CD4-positive, alpha-beta memory T cell (primary cell): Measurements from ENCODE around the gene HIVEP1. TPM values are rescaled to one million over a fixed set of nuclear protein-coding genes. Genes with fewer than 3 reads are reported as not detected.
A peak's percentile ranks its signal among the peaks of the same experiment; 100 is the strongest.

ENCODE experiments used
- CTCF ChIA-PET: fragments of 350-600 bp; sonication (Branson Sonifier 250); formaldehyde crosslinking; loops from one replicate; lab custom pipeline; 2021; ENCODE audit warnings: inconsistent platforms; ENCODE audit not compliant: partially characterized antibody; lab: Charles Lee
- POLR2A ChIA-PET: fragments of 350-600 bp; sonication (Branson Sonifier 250); formaldehyde crosslinking; loops from one replicate; lab custom pipeline; 2021; ENCODE audit not compliant: partially characterized antibody; lab: Charles Lee
- DNase-seq, 5 donors: peaks; one replicate each; pipeline versions ENCODE4 v3.0.0 to v3.0.0-alpha.2; 2020 to 2022; ENCODE audit warnings: mixed read lengths in 1 of 5
- H3K27ac ChIP-seq: one replicate; pipeline ENCODE4 v1.7.0; 2013; ENCODE audit warnings: low read depth, low read length
- H3K27me3 ChIP-seq: 2 replicates; pipeline ENCODE4 v1.7.0; 2013; ENCODE audit warnings: mild to moderate bottlenecking, low read length, moderate library complexity; ENCODE audit not compliant: insufficient read depth
- H3K36me3 ChIP-seq: 2 replicates; pipeline ENCODE4 v1.7.0; 2013; ENCODE audit warnings: mild to moderate bottlenecking, low read length, moderate library complexity; ENCODE audit not compliant: insufficient read depth
- H3K4me1 ChIP-seq: 2 replicates; pipeline ENCODE4 v1.7.0; 2013; ENCODE audit warnings: mild to moderate bottlenecking, low read length, moderate library complexity; ENCODE audit not compliant: insufficient read depth
- H3K4me3 ChIP-seq, 2 donors: one replicate each; pipeline ENCODE4 v1.7.0; 2013; ENCODE audit warnings: low read length in 2 of 2, mild to moderate bottlenecking in 1 of 2
- H3K9me3 ChIP-seq, 2 donors: one replicate each; pipeline ENCODE4 v1.7.0; 2013; ENCODE audit warnings: low read length in 2 of 2, control low read depth in 1 of 2; ENCODE audit not compliant: control insufficient read depth in 1 of 2
- H3K27ac Mint-ChIP-seq, 7 donors: one replicate each; pipeline ENCODE4 v1.8.0; 2020 to 2021; ENCODE audit warnings: mixed read lengths in 7 of 7, mild to moderate bottlenecking in 6 of 7, inconsistent platforms in 3 of 7, moderate library complexity in 3 of 7
- H3K27me3 Mint-ChIP-seq, 2 donors: one replicate each; pipeline ENCODE4 v1.8.0; 2020 to 2021; ENCODE audit warnings: mixed read lengths in 2 of 2
- H3K36me3 Mint-ChIP-seq, 2 donors: one replicate each; pipeline ENCODE4 v1.8.0; 2020 to 2021; ENCODE audit warnings: mixed read lengths in 2 of 2, inconsistent platforms in 1 of 2, mild to moderate bottlenecking in 1 of 2
- H3K4me1 Mint-ChIP-seq, 4 donors: one replicate each; pipeline ENCODE4 v1.8.0; 2020 to 2021; ENCODE audit warnings: mixed read lengths in 4 of 4, mild to moderate bottlenecking in 1 of 4
- H3K4me3 Mint-ChIP-seq, 8 donors: one replicate each; pipeline ENCODE4 v1.8.0; 2020 to 2021; ENCODE audit warnings: mixed read lengths in 8 of 8, mild to moderate bottlenecking in 7 of 8, moderate library complexity in 6 of 8, inconsistent platforms in 3 of 8
- H3K9me3 Mint-ChIP-seq, 8 donors: one replicate each; pipeline ENCODE4 v1.8.0; 2020 to 2021; ENCODE audit warnings: mixed read lengths in 8 of 8, mild to moderate bottlenecking in 5 of 8, inconsistent platforms in 3 of 8, moderate library complexity in 1 of 8
- intact Hi-C: fragments of 100-400 bp; cut with micrococcal nuclease; formaldehyde crosslinking; loops from one replicate; pipeline ENCODE4 v1.15.1; 2023
- polyA plus RNA-seq, 2 donors: library from polyadenylated mRNA; unstranded; fragments of 300-500 nt; fragmentation: Illumina TruSeq; gene quantifications; one replicate each; pipeline ENCODE4 v1.2.3, GENCODE V29; 2021
- total RNA-seq, 2 experiments: library from RNA; stranded (reverse); gene quantifications; one replicate each; pipeline ENCODE4 v1.2.3, GENCODE V29; 2021

HIVEP1 gene
- total and polyA plus RNA-seq, 4 experiments from 2014 or later, result 0.47 to 17.6 (median 11.9) TPM

GRCh38 chr6:12088531-12088930 lies 76.4 kb downstream of the HIVEP1 start:
- no peak overlapping the region for H3K4me3 ChIP-seq
- ChIA-PET CTCF (interaction anchor here (1.3 kb wide), 1 partner anchor 37 kb away, joined by 3 read pairs; no protein-coding TSS in a partner anchor), POLR2A (no interaction called here)
- H3K27ac ChIP-seq, result no peak overlapping the region
- H3K27me3 Mint-ChIP-seq, result no peaks in the 10 kb centered on the region
- peaks cover 14 to 24% (median 16%) of the 10 kb centered on the region in 4 donors for H3K4me1 Mint-ChIP-seq
- no peaks in the 10 kb centered on the region for H3K27me3 ChIP-seq
- peaks cover 14 to 23% of the 10 kb centered on the region in 2 donors for H3K36me3 Mint-ChIP-seq
- H3K27ac Mint-ChIP-seq, result peak overlapping the region in 2 of 7 donors; percentile 45 to 90
- peaks cover 14% of the 10 kb centered on the region for H3K4me1 ChIP-seq
- H3K36me3 ChIP-seq, result no peaks in the 10 kb centered on the region
- H3K9me3 ChIP-seq, result no peaks in the 10 kb centered on the region
- H3K4me3 Mint-ChIP-seq, result no peak overlapping the region
- no peaks in the 10 kb centered on the region for H3K9me3 Mint-ChIP-seq
- intact Hi-C loops, result no loop called here
- no peak for DNase-seq

GRCh38 chr6:12090714-12091113 lies 78.6 kb downstream of the HIVEP1 start:
- H3K9me3 ChIP-seq, result no peaks in the 10 kb centered on the region
- no peak for DNase-seq
- H3K4me1 ChIP-seq, result no peaks in the 10 kb centered on the region
- intact Hi-C loops, result no loop called here
- H3K4me3 Mint-ChIP-seq, result no peak overlapping the region
- ChIA-PET CTCF (interaction anchor here (0.6 kb wide), 1 partner anchor 305 kb away, joined by 3 read pairs; no protein-coding TSS in a partner anchor), POLR2A (no interaction called here)
- no peak overlapping the region for H3K4me3 ChIP-seq
- H3K36me3 ChIP-seq, result no peaks in the 10 kb centered on the region
- H3K9me3 Mint-ChIP-seq, result no peaks in the 10 kb centered on the region
- no peaks in the 10 kb centered on the region for H3K27me3 ChIP-seq
- peak overlapping the region in 1 of 7 donors; percentile 46 for H3K27ac Mint-ChIP-seq
- H3K36me3 Mint-ChIP-seq, result peaks cover 21 to 34% of the 10 kb centered on the region in 2 donors
- no peak overlapping the region for H3K27ac ChIP-seq
- peaks cover 5 to 7% (median 6%) of the 10 kb centered on the region in 4 donors for H3K4me1 Mint-ChIP-seq
- no peaks in the 10 kb centered on the region for H3K27me3 Mint-ChIP-seq

- no peaks in the 10 kb centered on the region for H3K9me3 Mint-ChIP-seq
- no peak overlapping the region for H3K4me3 Mint-ChIP-seq
- intact Hi-C loops, result no loop called here
- no peak overlapping the region for H3K27ac ChIP-seq
- no peaks in the 10 kb centered on the region for H3K27me3 ChIP-seq
- ChIA-PET POLR2A (interaction anchor here (1.4 kb wide), 1 partner anchor 17 kb away, joined by 3 read pairs; no protein-coding TSS in a partner anchor), CTCF (no interaction called here)
- no peaks in the 10 kb centered on the region for H3K27me3 Mint-ChIP-seq
- no peaks in the 10 kb centered on the region for H3K36me3 ChIP-seq
- no peak for DNase-seq
- H3K4me3 ChIP-seq, result no peak overlapping the region
- H3K4me1 ChIP-seq, result no peaks in the 10 kb centered on the region
- H3K27ac Mint-ChIP-seq, result no peak overlapping the region
- H3K4me1 Mint-ChIP-seq, result peaks cover 4 to 7% (median 6%) of the 10 kb centered on the region in 4 donors
- H3K36me3 Mint-ChIP-seq, result peaks cover 21 to 34% of the 10 kb centered on the region in 2 donors
- no peaks in the 10 kb centered on the region for H3K9me3 ChIP-seq
These were observed 80.7 kb downstream of the HIVEP1 start for GRCh38 chr6:12092762-12093161.

- H3K4me3 ChIP-seq, result no peak overlapping the region
- no peaks in the 10 kb centered on the region for H3K27me3 Mint-ChIP-seq
- H3K9me3 ChIP-seq, result no peaks in the 10 kb centered on the region
- no peak overlapping the region for H3K27ac Mint-ChIP-seq
- no peaks in the 10 kb centered on the region for H3K27me3 ChIP-seq
- no peak overlapping the region for H3K27ac ChIP-seq
- H3K4me1 Mint-ChIP-seq, result peaks cover 4 to 9% (median 7%) of the 10 kb centered on the region in 4 donors
- H3K9me3 Mint-ChIP-seq, result no peaks in the 10 kb centered on the region
- peaks cover 20 to 35% of the 10 kb centered on the region in 2 donors for H3K36me3 Mint-ChIP-seq
- intact Hi-C loops, result no loop called here
- H3K4me1 ChIP-seq, result no peaks in the 10 kb centered on the region
- DNase-seq, result no peak
- CTCF ChIA-PET, result no interaction called here
- no peaks in the 10 kb centered on the region for H3K36me3 ChIP-seq
- POLR2A ChIA-PET, result no interaction called here
- no peak overlapping the region for H3K4me3 Mint-ChIP-seq
These were observed 82.6 kb downstream of the HIVEP1 start for GRCh38 chr6:12094689-12095088.

GRCh38 chr6:12096342-12096741 lies 84.2 kb downstream of the HIVEP1 start:
- Histone ChIP-seq H3K27me3 (no peaks in the 10 kb centered on the region), H3K27ac (no peak overlapping the region), H3K4me1 (peaks cover 4% of the 10 kb centered on the region), H3K4me3 (no peak overlapping the region), H3K9me3 (no peaks in the 10 kb centered on the region), H3K36me3 (no peaks in the 10 kb centered on the region)
- no peaks in the 10 kb centered on the region for H3K9me3 Mint-ChIP-seq
- peaks cover 12 to 33% of the 10 kb centered on the region in 2 donors for H3K36me3 Mint-ChIP-seq
- H3K4me3 Mint-ChIP-seq, result no peak overlapping the region
- ChIA-PET CTCF (no interaction called here), POLR2A (no interaction called here)
- no peak overlapping the region for H3K27ac Mint-ChIP-seq
- H3K27me3 Mint-ChIP-seq, result no peaks in the 10 kb centered on the region
- intact Hi-C loops, result no loop called here
- peaks cover 5 to 11% (median 8%) of the 10 kb centered on the region in 4 donors for H3K4me1 Mint-ChIP-seq
- no peak for DNase-seq

- H3K27me3 Mint-ChIP-seq, result no peaks in the 10 kb centered on the region
- peaks cover 7 to 18% of the 10 kb centered on the region in 2 donors for H3K36me3 Mint-ChIP-seq
- CTCF ChIA-PET, result no interaction called here
- no peak for DNase-seq
- H3K27ac ChIP-seq, result no peak overlapping the region
- H3K27me3 ChIP-seq, result no peaks in the 10 kb centered on the region
- H3K4me3 ChIP-seq, result no peak overlapping the region
- H3K9me3 Mint-ChIP-seq, result no peaks in the 10 kb centered on the region
- no peaks in the 10 kb centered on the region for H3K9me3 ChIP-seq
- POLR2A ChIA-PET, result no interaction called here
- peaks cover 17 to 22% (median 19%) of the 10 kb centered on the region in 4 donors for H3K4me1 Mint-ChIP-seq
- intact Hi-C loops, result no loop called here
- no peak overlapping the region for H3K4me3 Mint-ChIP-seq
- peak overlapping the region in 1 of 7 donors; percentile 57 for H3K27ac Mint-ChIP-seq
- peaks cover 9% of the 10 kb centered on the region for H3K4me1 ChIP-seq
- H3K36me3 ChIP-seq, result no peaks in the 10 kb centered on the region
These were observed 85.7 kb downstream of the HIVEP1 start for GRCh38 chr6:12097791-12098190.

- H3K4me3 Mint-ChIP-seq, result no peak overlapping the region
- CTCF ChIA-PET, result interaction anchor here (0.7 to 1.3 kb wide), 2 partner anchors 11 to 1441 kb away, joined by 3 read pairs; no protein-coding TSS in a partner anchor
- POLR2A ChIA-PET, result interaction anchor here (1.3 kb wide), 1 partner anchor 11 kb away, joined by 3 read pairs; no protein-coding TSS in a partner anchor
- peaks cover 3 to 9% of the 10 kb centered on the region in 2 donors for H3K36me3 Mint-ChIP-seq
- Histone ChIP-seq H3K4me3 (no peak overlapping the region), H3K36me3 (no peaks in the 10 kb centered on the region), H3K4me1 (peaks cover 17% of the 10 kb centered on the region), H3K27ac (no peak overlapping the region), H3K9me3 (no peaks in the 10 kb centered on the region), H3K27me3 (no peaks in the 10 kb centered on the region)
- no peak for DNase-seq
- intact Hi-C loops, result no loop called here
- no peaks in the 10 kb centered on the region for H3K27me3 Mint-ChIP-seq
- H3K9me3 Mint-ChIP-seq, result no peaks in the 10 kb centered on the region
- H3K27ac Mint-ChIP-seq, result peak overlapping the region in 1 of 7 donors; percentile 1
- H3K4me1 Mint-ChIP-seq, result peaks cover 16 to 23% (median 19%) of the 10 kb centered on the region in 4 donors
These were observed 87.7 kb downstream of the HIVEP1 start for GRCh38 chr6:12099623-12100338.
